Nephron (organoid): ENCODE measurements around the gene PFDN6.

Source experiments
- H3K27ac Mint-ChIP-seq, 3 experiments: 2 replicates each; pipeline ENCODE4 v1.8.0; 2020; ENCODE audit warnings: mixed read lengths in 3 of 3, mild to moderate bottlenecking in 2 of 3, moderate library complexity in 1 of 3
- H3K27me3 Mint-ChIP-seq: 2 replicates; pipeline ENCODE4 v1.8.0; 2021; ENCODE audit warnings: low read depth, mild to moderate bottlenecking, moderate library complexity, mixed read lengths
- H3K36me3 Mint-ChIP-seq: 2 replicates; pipeline ENCODE4 v1.8.0; 2020; ENCODE audit warnings: low read depth, mixed read lengths
- H3K4me1 Mint-ChIP-seq: 2 replicates; pipeline ENCODE4 v1.8.0; 2020; ENCODE audit warnings: mixed read lengths
- H3K4me3 Mint-ChIP-seq, 3 experiments: 2 replicates each; pipeline ENCODE4 v1.8.0; 2020; ENCODE audit warnings: mild to moderate bottlenecking in 3 of 3, mixed read lengths in 3 of 3, moderate library complexity in 2 of 3
- H3K9me3 Mint-ChIP-seq: 2 replicates; pipeline ENCODE4 v1.8.0; 2020; ENCODE audit warnings: mixed read lengths
- TF ChIP-seq, protein P1 (sequence below), 3 experiments: fragments of 200-600 bp; sonication (generic); IDR thresholded peaks; one replicate each; pipeline ENCODE4 v1.5.0; 2021; ENCODE audit warnings: antibody characterized with exemption in 3 of 3; ENCODE audit not compliant: unreplicated experiment in 3 of 3

Gene PFDN6

DNA sequence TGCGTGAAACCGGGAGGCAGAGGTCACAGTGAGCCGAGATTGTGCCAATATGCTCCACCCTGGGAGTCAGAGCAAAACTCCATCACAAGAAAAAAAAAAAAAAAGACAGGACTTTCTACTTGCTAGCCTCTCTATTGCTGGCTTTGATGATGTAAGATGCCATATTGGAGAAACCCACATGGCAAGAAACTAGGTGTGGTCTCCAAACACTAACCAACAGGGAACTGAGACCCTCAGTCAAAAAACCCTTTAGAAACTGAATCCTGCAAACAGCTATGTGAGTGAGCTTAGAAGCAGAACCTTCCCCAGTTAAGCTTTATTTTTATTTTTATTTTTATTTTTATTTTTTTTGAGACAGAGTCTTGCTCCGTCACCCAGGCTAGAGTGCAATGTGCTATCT is 46.5 kb downstream of the PFDN6 start:
- TF ChIP-seq, protein P1, sequence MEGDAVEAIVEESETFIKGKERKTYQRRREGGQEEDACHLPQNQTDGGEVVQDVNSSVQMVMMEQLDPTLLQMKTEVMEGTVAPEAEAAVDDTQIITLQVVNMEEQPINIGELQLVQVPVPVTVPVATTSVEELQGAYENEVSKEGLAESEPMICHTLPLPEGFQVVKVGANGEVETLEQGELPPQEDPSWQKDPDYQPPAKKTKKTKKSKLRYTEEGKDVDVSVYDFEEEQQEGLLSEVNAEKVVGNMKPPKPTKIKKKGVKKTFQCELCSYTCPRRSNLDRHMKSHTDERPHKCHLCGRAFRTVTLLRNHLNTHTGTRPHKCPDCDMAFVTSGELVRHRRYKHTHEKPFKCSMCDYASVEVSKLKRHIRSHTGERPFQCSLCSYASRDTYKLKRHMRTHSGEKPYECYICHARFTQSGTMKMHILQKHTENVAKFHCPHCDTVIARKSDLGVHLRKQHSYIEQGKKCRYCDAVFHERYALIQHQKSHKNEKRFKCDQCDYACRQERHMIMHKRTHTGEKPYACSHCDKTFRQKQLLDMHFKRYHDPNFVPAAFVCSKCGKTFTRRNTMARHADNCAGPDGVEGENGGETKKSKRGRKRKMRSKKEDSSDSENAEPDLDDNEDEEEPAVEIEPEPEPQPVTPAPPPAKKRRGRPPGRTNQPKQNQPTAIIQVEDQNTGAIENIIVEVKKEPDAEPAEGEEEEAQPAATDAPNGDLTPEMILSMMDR (IDR thresholded peaks at IDR 0.05; ENCODE audit: unreplicated experiment in 3 of 3), result no peak
- H3K4me1 Mint-ChIP-seq, result no peaks in the 10 kb centered on the region
- no peaks in the 10 kb centered on the region for H3K9me3 Mint-ChIP-seq
- peaks cover 2% of the 10 kb centered on the region for H3K27me3 Mint-ChIP-seq
- no peak overlapping the region for H3K4me3 Mint-ChIP-seq
- no peaks in the 10 kb centered on the region for H3K36me3 Mint-ChIP-seq
- H3K27ac Mint-ChIP-seq, result no peak overlapping the region

DNA sequence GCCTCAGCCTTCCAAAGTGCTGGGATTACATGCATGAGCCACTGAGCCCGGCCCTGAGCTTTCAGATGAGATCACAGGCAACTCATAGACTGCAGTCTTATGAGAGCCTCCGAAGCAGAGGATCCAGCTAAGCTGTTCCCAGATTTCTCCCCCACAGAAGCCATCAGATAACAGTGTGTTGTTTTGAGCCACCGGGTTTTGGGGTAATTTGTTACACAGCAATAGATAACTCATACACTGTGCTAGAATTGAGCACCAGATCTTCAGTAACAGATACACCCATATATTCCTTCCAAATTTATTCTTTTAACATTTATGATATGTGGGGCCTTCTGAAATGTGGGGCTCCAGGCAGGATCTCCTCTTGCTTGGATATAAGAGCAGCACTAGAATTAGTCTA is 47.1 kb downstream of the PFDN6 start:
- TF ChIP-seq, protein P1 (IDR thresholded peaks at IDR 0.05; ENCODE audit: unreplicated experiment in 3 of 3), result no peak
- Mint-ChIP-seq H3K27ac (no peak overlapping the region), H3K4me1 (no peaks in the 10 kb centered on the region), H3K9me3 (no peaks in the 10 kb centered on the region), H3K27me3 (no peaks in the 10 kb centered on the region), H3K36me3 (no peaks in the 10 kb centered on the region), H3K4me3 (no peak overlapping the region)

GRCh38 chr6:33339193-33339592 is 49.8 kb downstream of the PFDN6 start:
- H3K27me3 Mint-ChIP-seq, result no peaks in the 10 kb centered on the region
- no peak overlapping the region for H3K4me3 Mint-ChIP-seq
- no peaks in the 10 kb centered on the region for H3K36me3 Mint-ChIP-seq
- TF ChIP-seq, protein P1 (IDR thresholded peaks at IDR 0.05; ENCODE audit: unreplicated experiment in 3 of 3), result no peak
- H3K27ac Mint-ChIP-seq, result no peak overlapping the region
- no peaks in the 10 kb centered on the region for H3K9me3 Mint-ChIP-seq
- H3K4me1 Mint-ChIP-seq, result no peaks in the 10 kb centered on the region
